ENCODE results near the gene TPCN2.

The TPCN2 gene

DNA sequence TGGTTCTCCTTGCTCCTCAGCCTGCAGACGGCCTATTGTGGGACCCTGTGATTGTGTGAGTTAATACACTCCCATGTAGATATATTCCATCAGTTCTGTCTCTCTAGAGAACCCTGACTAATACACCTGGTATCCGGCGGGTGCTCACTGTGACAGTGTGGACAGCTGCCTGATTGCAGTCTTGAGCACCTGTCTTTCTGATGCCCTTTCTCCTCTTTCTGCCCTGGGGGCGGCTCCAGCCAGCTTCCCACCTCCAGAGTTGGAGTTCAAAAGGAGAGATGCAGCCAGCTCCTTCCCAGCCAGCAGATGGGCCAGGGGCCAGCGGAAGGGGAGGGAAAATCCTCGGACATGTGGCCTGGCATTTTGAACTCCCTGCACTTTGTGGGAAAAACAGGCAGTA, 122.0 kb downstream of the TPCN2 start:
- Mint-ChIP-seq H3K27me3 (peaks cover 4% of the 10 kb centered on the region), H3K4me1 (ENCODE audit: low read depth) (peaks cover 22% of the 10 kb centered on the region), H3K36me3 (ENCODE audit: low read depth) (no peaks in the 10 kb centered on the region), H3K9me3 (no peaks in the 10 kb centered on the region), H3K4me3 (no peak overlapping the region), H3K27ac (no peak overlapping the region)

DNA sequence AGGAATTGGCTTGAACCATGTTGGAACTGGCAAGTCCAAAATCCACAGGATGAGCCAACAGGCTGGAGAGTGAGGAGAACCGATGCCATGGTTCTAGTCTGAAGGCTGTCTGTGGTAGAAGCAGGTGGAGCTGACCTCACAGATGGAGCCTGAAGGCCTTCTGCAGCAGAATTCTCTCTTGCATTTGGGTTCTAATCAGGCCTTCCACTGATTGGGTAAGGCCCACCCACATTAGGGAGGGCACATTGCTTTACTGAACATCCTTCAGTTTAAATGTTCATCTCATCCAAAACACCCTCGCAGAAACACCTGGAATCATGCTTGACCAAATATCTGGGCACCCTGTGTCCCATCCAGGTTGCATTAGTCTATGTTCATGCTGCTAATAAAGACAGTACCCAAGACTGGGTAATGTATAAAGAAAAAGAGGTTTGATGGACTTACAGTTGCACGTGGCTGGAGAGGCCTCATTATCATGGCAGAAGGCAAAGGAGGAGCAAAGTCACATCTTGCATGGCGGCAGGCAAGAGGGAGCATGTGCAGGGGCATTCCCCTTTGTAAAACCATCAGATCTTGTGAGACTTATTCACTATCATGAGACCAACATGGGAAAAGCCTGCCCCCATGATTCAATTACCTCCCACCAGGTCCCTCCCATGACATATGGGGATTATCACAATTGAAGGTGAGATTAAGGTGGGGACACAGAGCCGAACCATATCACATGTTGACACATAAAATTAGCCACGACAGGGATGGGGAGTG, 122.9 kb downstream of the TPCN2 start:
- no peaks in the 10 kb centered on the region for H3K36me3 Mint-ChIP-seq (ENCODE audit: low read depth)

DNA sequence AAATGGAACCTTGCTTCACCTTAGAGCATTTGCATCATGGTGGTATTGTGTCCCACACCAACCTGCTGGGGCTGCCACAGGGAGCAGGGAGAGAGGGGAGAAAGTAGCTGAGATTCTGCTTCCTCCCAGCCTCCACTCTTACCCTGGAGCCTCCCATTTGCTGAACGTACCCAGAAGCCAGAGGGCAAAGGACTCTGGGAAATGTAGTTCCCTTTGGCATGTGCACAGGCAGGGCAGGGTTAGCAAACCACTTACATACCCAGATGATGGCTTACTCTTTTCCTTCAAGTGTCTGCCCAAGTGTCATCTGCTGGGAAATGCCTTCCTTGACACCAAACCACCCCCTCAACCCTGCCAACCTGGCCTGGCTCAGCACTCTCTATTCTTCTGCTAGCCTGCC, 123.9 kb downstream of the TPCN2 start:
- Mint-ChIP-seq H3K4me1 (ENCODE audit: low read depth) (peaks cover 3% of the 10 kb centered on the region), H3K36me3 (ENCODE audit: low read depth) (no peaks in the 10 kb centered on the region), H3K4me3 (no peak overlapping the region), H3K27me3 (peaks cover 4% of the 10 kb centered on the region), H3K9me3 (no peaks in the 10 kb centered on the region), H3K27ac (no peak overlapping the region)

More for the DNA sequence above, 122.9 kb downstream of the TPCN2 start:
- H3K4me1 Mint-ChIP-seq (ENCODE audit: low read depth): peaks cover 13% of the 10 kb centered on the region
- no peak overlapping the region for H3K27ac Mint-ChIP-seq
- peaks cover 4% of the 10 kb centered on the region for H3K27me3 Mint-ChIP-seq
- H3K4me3 Mint-ChIP-seq: no peak overlapping the region
- no peaks in the 10 kb centered on the region for H3K9me3 Mint-ChIP-seq

DNA sequence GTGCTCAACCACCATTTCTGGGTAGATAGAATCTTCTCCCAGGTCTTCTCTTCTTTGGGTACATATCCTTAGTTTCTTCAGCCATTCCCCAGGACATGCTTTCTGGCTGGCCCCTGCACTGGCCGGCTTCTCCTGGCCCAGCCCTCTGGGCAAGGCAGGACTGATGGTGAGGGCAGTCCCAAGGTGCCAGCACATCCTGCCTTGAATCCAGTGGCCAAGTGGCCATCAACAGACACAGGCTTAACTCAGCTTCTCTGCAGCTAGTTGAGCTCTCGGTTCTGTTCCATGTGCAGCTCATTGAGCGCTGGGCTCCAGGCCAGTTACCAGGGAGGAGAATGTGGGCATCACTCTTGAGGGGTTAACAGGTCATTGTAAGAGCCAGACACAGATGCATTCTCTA, 124.6 kb downstream of the TPCN2 start:
- H3K27ac Mint-ChIP-seq: no peak overlapping the region
- H3K27me3 Mint-ChIP-seq: peaks cover 4% of the 10 kb centered on the region
- no peaks in the 10 kb centered on the region for H3K36me3 Mint-ChIP-seq (ENCODE audit: low read depth)
- H3K4me1 Mint-ChIP-seq (ENCODE audit: low read depth): no peaks in the 10 kb centered on the region
- H3K9me3 Mint-ChIP-seq: no peaks in the 10 kb centered on the region
- H3K4me3 Mint-ChIP-seq: no peak overlapping the region

DNA sequence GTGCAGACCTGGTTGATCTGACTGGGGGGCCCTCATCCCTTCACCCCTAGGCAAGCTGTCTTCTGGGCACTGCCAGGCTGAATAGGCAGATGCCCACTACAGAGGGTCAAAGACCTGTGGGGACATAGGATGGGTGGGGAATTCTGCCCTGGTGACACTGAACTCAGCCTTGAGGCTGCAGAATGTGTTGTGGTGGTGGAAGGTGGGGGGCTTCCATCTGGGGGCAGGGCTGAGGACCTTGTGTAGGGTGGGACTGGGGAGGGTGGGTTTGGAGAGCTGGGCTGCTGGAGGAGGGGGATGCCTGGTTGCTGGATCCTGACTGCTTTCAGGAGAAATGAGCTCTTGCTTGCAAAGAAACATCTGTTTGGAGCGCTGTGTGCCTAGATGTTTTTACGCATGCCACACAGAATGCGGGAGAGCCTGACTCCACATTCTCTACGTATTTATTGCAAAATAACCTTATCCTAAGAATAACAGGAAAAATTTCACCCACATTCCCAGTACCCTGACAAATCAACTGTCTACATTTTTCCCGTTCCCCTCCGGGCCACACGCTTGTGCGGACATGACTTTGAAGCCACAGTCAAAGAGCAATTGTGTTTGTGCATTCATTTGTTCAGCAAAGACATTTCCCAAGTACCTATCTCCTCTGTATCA, 125.3 kb downstream of the TPCN2 start:
- Mint-ChIP-seq H3K4me1 (ENCODE audit: low read depth) (no peaks in the 10 kb centered on the region), H3K9me3 (no peaks in the 10 kb centered on the region), H3K4me3 (no peak overlapping the region), H3K36me3 (ENCODE audit: low read depth) (no peaks in the 10 kb centered on the region), H3K27ac (no peak overlapping the region), H3K27me3 (peaks cover 4% of the 10 kb centered on the region)

DNA sequence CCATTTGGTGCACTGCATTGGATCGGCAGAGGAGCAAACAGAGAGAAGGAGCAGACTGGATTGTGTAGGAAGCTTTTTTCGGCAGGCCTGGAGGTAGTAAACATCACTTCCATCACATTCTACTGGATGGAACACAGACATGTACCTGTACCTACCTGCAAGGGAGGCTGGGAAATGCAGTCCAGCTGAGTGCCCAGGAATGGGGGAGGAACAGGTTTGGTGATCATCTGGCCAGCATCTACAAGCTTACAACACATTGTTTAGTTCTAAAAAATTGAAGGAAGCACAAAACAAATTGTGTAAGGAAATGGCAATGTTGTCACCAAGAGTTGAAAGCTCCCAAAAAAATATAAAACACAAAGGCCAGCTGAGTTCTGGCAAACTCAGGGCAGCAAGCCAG, 126.1 kb downstream of the TPCN2 start:
- H3K9me3 Mint-ChIP-seq: no peaks in the 10 kb centered on the region
- H3K4me1 Mint-ChIP-seq (ENCODE audit: low read depth): no peaks in the 10 kb centered on the region
- H3K27ac Mint-ChIP-seq: no peak overlapping the region
- peaks cover 4% of the 10 kb centered on the region for H3K27me3 Mint-ChIP-seq
- H3K4me3 Mint-ChIP-seq: no peak overlapping the region
- no peaks in the 10 kb centered on the region for H3K36me3 Mint-ChIP-seq (ENCODE audit: low read depth)

DNA sequence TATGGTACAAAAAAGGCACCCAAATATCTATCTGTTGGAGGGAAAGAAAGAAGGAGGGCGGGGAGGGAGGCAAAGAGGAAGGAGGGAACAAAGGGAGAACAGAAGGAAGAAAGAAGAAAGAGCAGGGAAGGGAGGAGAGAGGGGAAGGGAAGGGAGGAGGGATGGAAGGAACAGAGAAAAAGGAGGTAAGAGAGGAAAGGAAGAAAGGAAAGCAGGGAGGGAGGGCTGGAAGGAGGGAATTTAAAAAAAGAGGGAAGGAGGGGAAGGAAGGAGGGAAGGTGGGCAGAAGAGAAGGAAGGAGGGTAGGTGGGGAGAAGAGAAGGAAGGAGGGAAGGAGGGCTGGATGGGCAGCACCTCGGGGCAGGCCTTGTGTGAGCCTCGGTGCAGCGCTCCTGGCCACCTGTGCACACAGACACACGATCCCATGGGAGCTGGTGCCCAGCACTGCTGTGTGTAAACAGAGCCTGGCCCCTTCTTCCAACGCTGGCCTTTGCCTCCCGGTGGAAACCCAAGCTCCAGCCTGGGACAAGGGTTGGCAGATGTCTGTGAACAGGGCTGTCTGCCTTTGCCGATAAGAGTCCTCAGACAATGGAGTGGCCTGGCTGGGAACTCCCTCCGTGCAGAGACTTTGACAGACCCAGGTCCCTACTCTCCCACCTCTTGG, 130.2 kb downstream of the TPCN2 start:
- no peaks in the 10 kb centered on the region for H3K36me3 Mint-ChIP-seq (ENCODE audit: low read depth)
- H3K27me3 Mint-ChIP-seq: no peaks in the 10 kb centered on the region
- H3K4me3 Mint-ChIP-seq: no peak overlapping the region
- H3K4me1 Mint-ChIP-seq (ENCODE audit: low read depth): no peaks in the 10 kb centered on the region
- H3K27ac Mint-ChIP-seq: no peak overlapping the region
- H3K9me3 Mint-ChIP-seq: no peaks in the 10 kb centered on the region

DNA sequence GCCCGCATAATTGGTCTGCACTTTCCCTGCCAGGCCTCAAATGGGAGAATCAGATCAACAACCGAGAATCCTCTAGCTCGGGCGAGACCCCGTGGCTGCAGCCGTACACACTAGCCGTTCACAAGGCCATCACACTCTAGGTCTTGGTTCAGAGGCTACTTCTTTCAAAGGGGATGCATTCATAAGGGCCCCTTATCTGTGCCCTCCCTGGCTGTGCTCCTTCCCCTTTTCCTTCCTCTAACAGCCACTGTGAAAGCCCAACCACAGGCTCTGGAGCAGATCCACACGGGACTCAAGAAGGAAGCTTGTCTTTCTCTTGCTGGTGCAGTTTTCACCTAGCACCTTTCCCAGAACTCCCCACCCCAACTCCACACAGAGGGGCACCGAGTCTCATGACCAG, 131.5 kb downstream of the TPCN2 start:
- no peaks in the 10 kb centered on the region for H3K27me3 Mint-ChIP-seq
- no peak overlapping the region for H3K4me3 Mint-ChIP-seq
- H3K9me3 Mint-ChIP-seq: no peaks in the 10 kb centered on the region
- no peaks in the 10 kb centered on the region for H3K4me1 Mint-ChIP-seq (ENCODE audit: low read depth)
- H3K27ac Mint-ChIP-seq: no peak overlapping the region
- H3K36me3 Mint-ChIP-seq (ENCODE audit: low read depth): no peaks in the 10 kb centered on the region

DNA sequence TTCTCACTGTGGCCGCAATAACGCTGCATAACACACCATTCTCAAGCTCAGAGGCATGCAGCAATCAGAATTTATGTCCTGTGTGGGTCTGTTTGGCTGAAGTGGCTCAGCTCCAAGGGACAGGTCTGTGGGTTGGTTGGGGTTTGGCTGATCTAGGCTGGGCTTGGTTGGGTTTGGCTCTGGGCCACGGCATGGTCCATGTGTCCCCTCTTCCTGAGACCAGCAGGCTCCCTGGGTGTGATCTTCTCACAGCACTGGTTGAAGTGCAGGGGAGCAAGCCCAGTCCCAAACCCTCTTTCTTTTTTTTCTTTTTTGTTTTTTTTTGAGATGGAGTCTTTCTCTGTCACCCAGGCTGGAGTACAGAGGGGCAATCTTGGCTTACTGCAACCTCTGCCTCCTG, 132.0 kb downstream of the TPCN2 start:
- H3K4me3 Mint-ChIP-seq: no peak overlapping the region
- no peaks in the 10 kb centered on the region for H3K36me3 Mint-ChIP-seq (ENCODE audit: low read depth)
- H3K27me3 Mint-ChIP-seq: no peaks in the 10 kb centered on the region
- H3K27ac Mint-ChIP-seq: no peak overlapping the region
- no peaks in the 10 kb centered on the region for H3K4me1 Mint-ChIP-seq (ENCODE audit: low read depth)
- no peaks in the 10 kb centered on the region for H3K9me3 Mint-ChIP-seq

DNA sequence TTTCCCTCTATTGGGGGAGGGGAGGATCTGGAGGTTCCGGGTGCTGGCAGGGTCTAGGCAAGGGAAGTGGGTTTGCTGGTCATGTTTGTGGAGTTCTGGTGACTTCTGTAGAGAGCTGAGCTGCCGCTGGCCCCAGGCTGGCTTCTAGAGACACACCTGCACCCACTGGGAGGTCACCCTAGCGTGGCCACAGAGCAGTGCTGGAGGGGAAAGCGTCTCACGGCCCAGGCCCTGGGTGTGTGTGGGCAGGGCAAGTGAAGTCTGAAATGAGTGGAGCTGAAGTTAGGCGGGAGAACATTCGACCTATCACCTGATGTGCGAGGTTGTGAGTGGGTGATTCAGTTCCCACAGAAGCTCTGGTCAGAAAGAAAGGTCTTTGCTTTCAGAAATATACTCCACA, 134.9 kb downstream of the TPCN2 start:
- no peak overlapping the region for H3K27ac Mint-ChIP-seq
- no peaks in the 10 kb centered on the region for H3K36me3 Mint-ChIP-seq (ENCODE audit: low read depth)
- H3K4me1 Mint-ChIP-seq (ENCODE audit: low read depth): no peaks in the 10 kb centered on the region
- H3K27me3 Mint-ChIP-seq: no peaks in the 10 kb centered on the region
- H3K9me3 Mint-ChIP-seq: no peaks in the 10 kb centered on the region
- H3K4me3 Mint-ChIP-seq: no peak overlapping the region

Measured in stimulated activated naive CD8-positive, alpha-beta T cell treated with anti-CD3 and anti-CD28 coated beads, Interleukin-15, Interleukin-2, amounts not matched to agents 100 ng/mL and 50 ng/mL, for 24 hours (primary cell).